HepG2 (cell line): ENCODE data around the gene POP5. TPM values are rescaled to one million over a fixed set of nuclear protein-coding genes. Genes with fewer than 3 reads are reported as not detected.

Experiments
- AHR ChIP-seq: IDR thresholded peaks from 2 replicates; pipeline ENCODE4 v1.6.1; 2018; ENCODE audit warnings: missing genetic modification reagents, missing compliant biosample characterization
- BORCS8-MEF2B ChIP-seq: sonication (generic); formaldehyde crosslinking; IDR thresholded peaks from 2 replicates; pipeline ENCODE4 v1.8.0; 2022; ENCODE audit warnings: mild to moderate bottlenecking, missing genetic modification reagents
- CCAR2 ChIP-seq: fragments of 200-400 bp; formaldehyde crosslinking; optimal IDR thresholded peaks from 2 replicates; pipeline ENCODE3; 2018; ENCODE audit warnings: low read depth, mild to moderate bottlenecking, low read length, moderate library complexity
- FOXM1 ChIP-seq: sonication (generic); formaldehyde crosslinking; IDR thresholded peaks from 2 replicates; pipeline ENCODE4 v1.5.0; 2020; ENCODE audit warnings: missing genetic modification reagents
- HNRNPH1 ChIP-seq: fragments of 200-400 bp; formaldehyde crosslinking; optimal IDR thresholded peaks from 2 replicates; pipeline ENCODE3; 2017; ENCODE audit warnings: mild to moderate bottlenecking, low read depth, low read length
- KDM1A ChIP-seq: IDR thresholded peaks from 2 replicates; pipeline ENCODE4 v1.6.1; 2016; ENCODE audit warnings: missing compliant biosample characterization
- MTA3 ChIP-seq: sonication (generic); formaldehyde crosslinking; IDR thresholded peaks from 2 replicates; pipeline ENCODE4 v1.4.0; 2020; ENCODE audit warnings: missing genetic modification reagents
- NCOA1 ChIP-seq: sonication (generic); formaldehyde crosslinking; IDR thresholded peaks from 2 replicates; pipeline ENCODE4 v1.9.0; 2021; ENCODE audit warnings: missing genetic modification reagents
- NCOR1 ChIP-seq: fragments of 200-600 bp; sonication (generic); IDR thresholded peaks from 2 replicates; pipeline ENCODE4 v1.7.0; 2017; ENCODE audit warnings: antibody characterized with exemption, low read length, borderline replicate concordance
- PRMT3 ChIP-seq: sonication (generic); formaldehyde crosslinking; IDR thresholded peaks from 2 replicates; pipeline ENCODE4 v1.8.1; 2022; ENCODE audit warnings: low read depth, mild to moderate bottlenecking, moderate library complexity, missing genetic modification reagents, borderline replicate concordance
- SIN3B ChIP-seq: fragments of 150-350 bp; IDR thresholded peaks from 2 replicates; pipeline ENCODE4 v1.6.1; 2014; ENCODE audit warnings: low read length
- SMAD9 ChIP-seq: sonication (generic); formaldehyde crosslinking; IDR thresholded peaks from 2 replicates; pipeline ENCODE4 v1.5.1; 2020; ENCODE audit warnings: mild to moderate bottlenecking, missing genetic modification reagents
- TAF1 ChIP-seq: sonication (generic); formaldehyde crosslinking; IDR thresholded peaks from 2 replicates; pipeline ENCODE4 v1.4.0; 2020; ENCODE audit warnings: missing genetic modification reagents
- ZNF34 ChIP-seq: sonication (generic); formaldehyde crosslinking; IDR thresholded peaks from 2 replicates; pipeline ENCODE4 v1.4.0; 2020; ENCODE audit warnings: mild to moderate bottlenecking, missing genetic modification reagents, borderline replicate concordance
- ZNF382 ChIP-seq: sonication (generic); formaldehyde crosslinking; IDR thresholded peaks from 2 replicates; pipeline ENCODE4 v1.5.0; 2020; ENCODE audit warnings: missing genetic modification reagents, mild to moderate bottlenecking, borderline replicate concordance
- ZNF547 ChIP-seq: sonication (generic); formaldehyde crosslinking; IDR thresholded peaks from 2 replicates; pipeline ENCODE4 v1.5.1; 2020; ENCODE audit warnings: mild to moderate bottlenecking, missing genetic modification reagents
- ZNF7 ChIP-seq: IDR thresholded peaks from 2 replicates; pipeline ENCODE4 v1.6.1; 2016; ENCODE audit warnings: missing biosample characterization, missing genetic modification reagents
- polyA plus RNA-seq, 8 experiments: library from polyadenylated mRNA; depleted of rRNA in 3 of 8; stranded (reverse) in 7 of 8; unstranded in 1 of 8; fragments of >200 nt; fragmentation: Illumina TruSeq in 4 of 8; extraction: Trizol in 4 of 8; gene quantifications; 2 replicates each; pipeline versions ENCODE4 v1.2.1 to v1.2.3, GENCODE V29; 2011 to 2016; ENCODE audit warnings: low read depth in 4 of 8, missing spikeins in 1 of 8, mixed read lengths in 1 of 8; ENCODE audit not compliant: insufficient read depth in 1 of 8
- total RNA-seq, 5 experiments: library from RNA; depleted of rRNA; stranded (reverse); fragments of >200 nt; fragmentation: Illumina TruSeq; extraction: Trizol; gene quantifications; 2 replicates each; pipeline ENCODE4 v1.2.3, GENCODE V29; 2016; ENCODE audit warnings: low read depth in 1 of 5
- TF ChIP-seq, protein P1 (sequence below): sonication (generic); formaldehyde crosslinking; IDR thresholded peaks from 2 replicates; pipeline ENCODE4 v1.4.0; 2020; ENCODE audit warnings: missing genetic modification reagents; ENCODE audit errors: not compliant biosample characterization
- TF ChIP-seq, protein P2 (sequence below), 2 experiments: IDR thresholded peaks; 2 replicates each; pipeline ENCODE4 v1.6.1; 2011 to 2012; ENCODE audit warnings: low read length in 2 of 2, borderline replicate concordance in 1 of 2, low read depth in 1 of 2, mild to moderate bottlenecking in 1 of 2, moderate library complexity in 1 of 2
- TF ChIP-seq, protein P3 (sequence below): sonication (generic); formaldehyde crosslinking; IDR thresholded peaks from 2 replicates; pipeline ENCODE4 v1.8.1; 2023; ENCODE audit warnings: missing genetic modification reagents, inconsistent platforms, borderline replicate concordance
- TF ChIP-seq, protein P4 (sequence below): sonication (generic); formaldehyde crosslinking; IDR thresholded peaks from 2 replicates; pipeline ENCODE4 v1.8.1; 2023; ENCODE audit warnings: mild to moderate bottlenecking, moderate library complexity, missing genetic modification reagents
- TF ChIP-seq, protein P5 (sequence below): sonication (generic); formaldehyde crosslinking; IDR thresholded peaks from 2 replicates; pipeline ENCODE4 v1.5.0; 2020; ENCODE audit warnings: missing genetic modification reagents, mild to moderate bottlenecking, borderline replicate concordance

POP5 gene
- total and polyA plus RNA-seq, 2 of the 13 experiments (the other 11 are each of a cell fraction or from before 2014, with no cell fraction given), result 45.6 to 61.3 TPM

DNA sequence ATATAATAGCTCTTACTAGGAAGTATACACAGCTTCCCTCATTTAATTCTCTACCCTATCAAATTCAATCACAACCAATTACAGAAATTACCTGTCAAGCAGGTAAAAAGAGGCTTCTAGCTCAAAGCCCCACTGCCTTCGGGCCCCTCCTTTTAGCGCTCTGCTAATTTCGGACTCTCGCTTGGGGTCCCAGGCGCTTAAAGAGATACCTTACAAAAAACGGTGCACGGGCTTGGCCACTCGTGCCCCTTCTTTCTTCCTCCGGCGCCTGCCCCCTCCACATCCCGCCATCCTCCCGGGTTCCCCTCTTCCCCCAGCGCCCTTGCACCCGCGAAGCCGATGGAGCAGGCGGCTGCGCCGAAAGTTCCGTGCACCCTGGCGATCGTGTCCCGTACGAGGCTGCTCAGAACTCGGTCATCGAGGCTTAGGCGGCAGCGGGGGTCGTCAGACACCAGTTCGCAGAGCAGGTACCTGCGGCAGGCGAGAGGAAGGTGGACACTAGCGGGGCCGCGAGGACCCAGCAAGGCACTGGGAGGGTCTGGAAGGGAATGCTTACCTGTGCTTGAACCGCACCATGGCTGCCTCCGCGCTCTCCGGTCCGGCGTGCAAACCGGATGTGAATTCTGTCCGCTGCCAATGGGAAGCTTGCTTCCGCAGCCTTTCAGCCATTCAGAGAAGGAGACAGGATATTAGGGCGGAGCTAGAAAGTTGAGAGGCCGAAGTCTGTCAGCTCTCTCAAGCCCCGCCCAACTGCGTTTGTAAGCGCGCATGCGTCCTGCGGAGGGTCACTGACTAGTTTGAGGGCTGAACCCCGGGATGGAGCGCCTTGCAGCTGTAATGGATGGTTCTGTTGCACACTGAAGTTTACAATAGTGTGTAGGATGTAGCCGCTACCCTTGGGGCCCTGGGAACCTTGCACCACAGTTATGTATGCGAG is at the start of gene POP5 (continued):
- no peak for TF ChIP-seq SMAD9 (CRISPR knock-in tag)
- TF ChIP-seq, protein P1, sequence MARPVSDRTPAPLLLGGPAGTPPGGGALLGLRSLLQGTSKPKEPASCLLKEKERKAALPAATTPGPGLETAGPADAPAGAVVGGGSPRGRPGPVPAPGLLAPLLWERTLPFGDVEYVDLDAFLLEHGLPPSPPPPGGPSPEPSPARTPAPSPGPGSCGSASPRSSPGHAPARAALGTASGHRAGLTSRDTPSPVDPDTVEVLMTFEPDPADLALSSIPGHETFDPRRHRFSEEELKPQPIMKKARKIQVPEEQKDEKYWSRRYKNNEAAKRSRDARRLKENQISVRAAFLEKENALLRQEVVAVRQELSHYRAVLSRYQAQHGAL, result no peak
- no peak for TF ChIP-seq MTA3 (CRISPR knock-in tag)
- no peak for TF ChIP-seq ZNF547
- no peak for TF ChIP-seq PRMT3 (CRISPR knock-in tag)
- no peak for TF ChIP-seq CCAR2
- no peak for TF ChIP-seq HNRNPH1
- TF ChIP-seq, protein P2, sequence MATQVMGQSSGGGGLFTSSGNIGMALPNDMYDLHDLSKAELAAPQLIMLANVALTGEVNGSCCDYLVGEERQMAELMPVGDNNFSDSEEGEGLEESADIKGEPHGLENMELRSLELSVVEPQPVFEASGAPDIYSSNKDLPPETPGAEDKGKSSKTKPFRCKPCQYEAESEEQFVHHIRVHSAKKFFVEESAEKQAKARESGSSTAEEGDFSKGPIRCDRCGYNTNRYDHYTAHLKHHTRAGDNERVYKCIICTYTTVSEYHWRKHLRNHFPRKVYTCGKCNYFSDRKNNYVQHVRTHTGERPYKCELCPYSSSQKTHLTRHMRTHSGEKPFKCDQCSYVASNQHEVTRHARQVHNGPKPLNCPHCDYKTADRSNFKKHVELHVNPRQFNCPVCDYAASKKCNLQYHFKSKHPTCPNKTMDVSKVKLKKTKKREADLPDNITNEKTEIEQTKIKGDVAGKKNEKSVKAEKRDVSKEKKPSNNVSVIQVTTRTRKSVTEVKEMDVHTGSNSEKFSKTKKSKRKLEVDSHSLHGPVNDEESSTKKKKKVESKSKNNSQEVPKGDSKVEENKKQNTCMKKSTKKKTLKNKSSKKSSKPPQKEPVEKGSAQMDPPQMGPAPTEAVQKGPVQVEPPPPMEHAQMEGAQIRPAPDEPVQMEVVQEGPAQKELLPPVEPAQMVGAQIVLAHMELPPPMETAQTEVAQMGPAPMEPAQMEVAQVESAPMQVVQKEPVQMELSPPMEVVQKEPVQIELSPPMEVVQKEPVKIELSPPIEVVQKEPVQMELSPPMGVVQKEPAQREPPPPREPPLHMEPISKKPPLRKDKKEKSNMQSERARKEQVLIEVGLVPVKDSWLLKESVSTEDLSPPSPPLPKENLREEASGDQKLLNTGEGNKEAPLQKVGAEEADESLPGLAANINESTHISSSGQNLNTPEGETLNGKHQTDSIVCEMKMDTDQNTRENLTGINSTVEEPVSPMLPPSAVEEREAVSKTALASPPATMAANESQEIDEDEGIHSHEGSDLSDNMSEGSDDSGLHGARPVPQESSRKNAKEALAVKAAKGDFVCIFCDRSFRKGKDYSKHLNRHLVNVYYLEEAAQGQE (IDR thresholded peaks at IDR 0.05; ENCODE audit: borderline replicate concordance in 1 of 2, low read depth in 1 of 2, low read length in 2 of 2), result no peak
- no peak for TF ChIP-seq NCOR1
- TF ChIP-seq ZNF7, result no peak
- peak; percentile 66; the same call in 1 of the 2 replicates for TF ChIP-seq BORCS8-MEF2B (CRISPR knock-in tag)
- TF ChIP-seq AHR (CRISPR knock-in tag), result no peak
- TF ChIP-seq NCOA1 (CRISPR knock-in tag), result no peak
- TF ChIP-seq, protein P3, sequence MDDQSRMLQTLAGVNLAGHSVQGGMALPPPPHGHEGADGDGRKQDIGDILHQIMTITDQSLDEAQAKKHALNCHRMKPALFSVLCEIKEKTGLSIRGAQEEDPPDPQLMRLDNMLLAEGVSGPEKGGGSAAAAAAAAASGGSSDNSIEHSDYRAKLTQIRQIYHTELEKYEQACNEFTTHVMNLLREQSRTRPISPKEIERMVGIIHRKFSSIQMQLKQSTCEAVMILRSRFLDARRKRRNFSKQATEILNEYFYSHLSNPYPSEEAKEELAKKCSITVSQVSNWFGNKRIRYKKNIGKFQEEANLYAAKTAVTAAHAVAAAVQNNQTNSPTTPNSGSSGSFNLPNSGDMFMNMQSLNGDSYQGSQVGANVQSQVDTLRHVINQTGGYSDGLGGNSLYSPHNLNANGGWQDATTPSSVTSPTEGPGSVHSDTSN (CRISPR knock-in tag), result no peak
- peak; percentile 88 for TF ChIP-seq TAF1 (CRISPR knock-in tag)
- TF ChIP-seq, protein P4, sequence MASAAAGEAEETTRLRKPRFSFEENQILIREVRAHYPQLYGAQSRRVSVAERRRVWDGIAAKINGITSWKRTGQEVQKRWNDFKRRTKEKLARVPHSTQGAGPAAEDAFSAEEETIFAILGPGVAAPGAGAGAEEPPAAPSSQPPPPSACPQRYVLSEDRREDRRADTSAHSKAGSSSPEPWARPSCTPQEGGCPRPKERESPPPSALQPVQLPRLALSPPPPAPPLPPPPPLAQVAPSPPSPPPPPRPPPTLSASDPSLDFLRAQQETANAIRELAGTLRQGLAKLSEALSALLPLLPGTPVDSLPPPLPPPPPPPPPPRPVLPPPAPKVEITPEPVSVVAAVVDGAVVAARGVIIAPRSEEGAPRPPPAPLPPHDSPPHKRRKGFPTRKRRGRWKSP, result peak; percentile 57; the same call in 1 of the 2 replicates
- TF ChIP-seq KDM1A (CRISPR knock-in tag), result no peak
- no peak for TF ChIP-seq ZNF34 (CRISPR knock-in tag)
- TF ChIP-seq, protein P5, sequence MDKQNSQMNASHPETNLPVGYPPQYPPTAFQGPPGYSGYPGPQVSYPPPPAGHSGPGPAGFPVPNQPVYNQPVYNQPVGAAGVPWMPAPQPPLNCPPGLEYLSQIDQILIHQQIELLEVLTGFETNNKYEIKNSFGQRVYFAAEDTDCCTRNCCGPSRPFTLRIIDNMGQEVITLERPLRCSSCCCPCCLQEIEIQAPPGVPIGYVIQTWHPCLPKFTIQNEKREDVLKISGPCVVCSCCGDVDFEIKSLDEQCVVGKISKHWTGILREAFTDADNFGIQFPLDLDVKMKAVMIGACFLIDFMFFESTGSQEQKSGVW, result no peak
- no peak for TF ChIP-seq SIN3B
- no peak for TF ChIP-seq FOXM1 (CRISPR knock-in tag)
- no peak for TF ChIP-seq ZNF382 (CRISPR knock-in tag)
